ENCODE data around the gene UBASH3B.

DNA sequence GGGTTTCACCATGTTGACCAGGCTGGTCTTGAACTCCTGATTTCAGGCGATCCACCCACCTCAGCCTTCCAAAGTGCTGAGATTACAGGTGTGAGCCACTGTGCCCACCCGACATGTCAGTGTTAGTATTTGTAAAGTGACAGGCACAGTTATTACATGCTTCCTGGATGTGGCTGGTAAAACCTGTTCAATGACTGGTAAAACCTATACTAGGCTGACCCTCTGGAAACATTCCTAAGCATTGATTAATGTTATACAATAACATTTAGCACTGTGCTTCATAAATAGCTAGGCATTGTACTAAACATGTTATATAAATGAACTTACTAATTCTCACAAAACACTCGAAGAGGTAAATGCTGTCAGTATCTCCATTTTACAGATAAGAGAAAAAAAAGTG is 206.1 kb downstream of the UBASH3B start:
- TF ChIP-seq CTCF (IDR thresholded peaks at IDR 0.05) (no peak), ZFX (IDR thresholded peaks at IDR 0.05; ENCODE audit: borderline replicate concordance) (no peak)
